ENCODE data around the gene CCDC192.

Gene CCDC192

GRCh38 chr5:127970081-127970480, 266.9 kb downstream of the CCDC192 start:
- TF ChIP-seq EZH2phosphoT487 (IDR thresholded peaks at IDR 0.05; ENCODE audit: borderline replicate concordance) = no peak
- no peak for TF ChIP-seq CTCF (conservative IDR thresholded peaks at IDR 0.05; ENCODE audit: low read length)
- no peak overlapping the region for H3K4me2 ChIP-seq (ENCODE audit: low read depth, low read length, poor library complexity, severe bottlenecking)
- H3K9ac ChIP-seq (ENCODE audit: low read depth, low read length, poor library complexity, severe bottlenecking) = no peak overlapping the region
- no peaks in the 10 kb centered on the region for H3K9me3 ChIP-seq (ENCODE audit: insufficient read depth, low read depth, low read length)
- no peaks in the 10 kb centered on the region for H3K9me2 ChIP-seq (replicated peaks; ENCODE audit: low read depth, low read length)
- H4K20me1 ChIP-seq (ENCODE audit: insufficient read depth, low read length, poor library complexity, severe bottlenecking) = no peaks in the 10 kb centered on the region
- no peak overlapping the region for H3K4me3 ChIP-seq (ENCODE audit: low read length, poor library complexity, severe bottlenecking)
- H3K79me2 ChIP-seq (ENCODE audit: insufficient read depth, low read length) = no peaks in the 10 kb centered on the region
- no peaks in the 10 kb centered on the region for H3F3A ChIP-seq (ENCODE audit: low read depth)
- no peaks in the 10 kb centered on the region for H3K27me3 ChIP-seq (ENCODE audit: insufficient read depth, low read length, poor library complexity, severe bottlenecking)
- H3K36me3 ChIP-seq (ENCODE audit: insufficient read depth, low read length) = no peaks in the 10 kb centered on the region
- H2AFZ ChIP-seq (ENCODE audit: low read length) = no peak overlapping the region
- H3K4me1 ChIP-seq (ENCODE audit: insufficient read depth, low read length, poor library complexity, severe bottlenecking) = no peaks in the 10 kb centered on the region

- H3K9ac ChIP-seq (ENCODE audit: low read depth, low read length, poor library complexity, severe bottlenecking) = no peak overlapping the region
- H3F3A ChIP-seq (ENCODE audit: low read depth) = no peaks in the 10 kb centered on the region
- no peaks in the 10 kb centered on the region for H4K20me1 ChIP-seq (ENCODE audit: insufficient read depth, low read length, poor library complexity, severe bottlenecking)
- no peak for TF ChIP-seq CTCF (conservative IDR thresholded peaks at IDR 0.05; ENCODE audit: low read length)
- TF ChIP-seq EZH2phosphoT487 (IDR thresholded peaks at IDR 0.05; ENCODE audit: borderline replicate concordance) = no peak
- H3K9me3 ChIP-seq (ENCODE audit: insufficient read depth, low read depth, low read length) = no peaks in the 10 kb centered on the region
- no peaks in the 10 kb centered on the region for H3K36me3 ChIP-seq (ENCODE audit: insufficient read depth, low read length)
- no peak overlapping the region for H3K4me3 ChIP-seq (ENCODE audit: low read length, poor library complexity, severe bottlenecking)
- H3K9me2 ChIP-seq (replicated peaks; ENCODE audit: low read depth, low read length) = no peaks in the 10 kb centered on the region
- no peaks in the 10 kb centered on the region for H3K4me1 ChIP-seq (ENCODE audit: insufficient read depth, low read length, poor library complexity, severe bottlenecking)
- no peaks in the 10 kb centered on the region for H3K27me3 ChIP-seq (ENCODE audit: insufficient read depth, low read length, poor library complexity, severe bottlenecking)
- no peak overlapping the region for H2AFZ ChIP-seq (ENCODE audit: low read length)
- H3K4me2 ChIP-seq (ENCODE audit: low read depth, low read length, poor library complexity, severe bottlenecking) = no peak overlapping the region
- no peaks in the 10 kb centered on the region for H3K79me2 ChIP-seq (ENCODE audit: insufficient read depth, low read length)
Observed at GRCh38 chr5:127970854-127971425, 267.7 kb downstream of the CCDC192 start.

GRCh38 chr5:127975961-127976360, 272.8 kb downstream of the CCDC192 start:
- H3K4me2 ChIP-seq (ENCODE audit: low read depth, low read length, poor library complexity, severe bottlenecking) = no peak overlapping the region
- no peak overlapping the region for H3K4me3 ChIP-seq (ENCODE audit: low read length, poor library complexity, severe bottlenecking)
- no peaks in the 10 kb centered on the region for H3K79me2 ChIP-seq (ENCODE audit: insufficient read depth, low read length)
- no peaks in the 10 kb centered on the region for H4K20me1 ChIP-seq (ENCODE audit: insufficient read depth, low read length, poor library complexity, severe bottlenecking)
- no peaks in the 10 kb centered on the region for H3K27me3 ChIP-seq (ENCODE audit: insufficient read depth, low read length, poor library complexity, severe bottlenecking)
- no peaks in the 10 kb centered on the region for H3F3A ChIP-seq (ENCODE audit: low read depth)
- H3K9me2 ChIP-seq (replicated peaks; ENCODE audit: low read depth, low read length) = no peaks in the 10 kb centered on the region
- H2AFZ ChIP-seq (ENCODE audit: low read length) = no peak overlapping the region
- H3K36me3 ChIP-seq (ENCODE audit: insufficient read depth, low read length) = no peaks in the 10 kb centered on the region
- H3K4me1 ChIP-seq (ENCODE audit: insufficient read depth, low read length, poor library complexity, severe bottlenecking) = no peaks in the 10 kb centered on the region
- H3K9me3 ChIP-seq (ENCODE audit: insufficient read depth, low read depth, low read length) = no peaks in the 10 kb centered on the region
- no peak overlapping the region for H3K9ac ChIP-seq (ENCODE audit: low read depth, low read length, poor library complexity, severe bottlenecking)
- TF ChIP-seq EZH2phosphoT487 (IDR thresholded peaks at IDR 0.05; ENCODE audit: borderline replicate concordance) (no peak), CTCF (conservative IDR thresholded peaks at IDR 0.05; ENCODE audit: low read length) (0 out of 2 replicates have a peak, but pooled peaks have one; percentile 13)

Data from Loucy (cell line).